NCI-H128 (cell line): Measurements from ENCODE around the gene DNAJC18.
"Not testable (repeated sequence)": the region's sequence is repeated elsewhere in the genome, so short reads cannot be mapped to it uniquely, and the experiment has no call there.

Experiments used
- DNase-seq: peaks from one replicate; lab custom pipeline; 2025; ENCODE audit not compliant: unreplicated experiment; lab: John Stamatoyannopoulos, UW

Gene DNAJC18

GRCh38 chr5:139431706-139432105 lies 7.6 kb downstream of the DNAJC18 start:
- no peak for DNase-seq

GRCh38 chr5:139430015-139430414 lies 9.3 kb downstream of the DNAJC18 start:
- no peak for DNase-seq

- no peak for DNase-seq
Measured at GRCh38 chr5:139426203-139426885, 13.0 kb downstream of the DNAJC18 start.

- no peak for DNase-seq
Measured at GRCh38 chr5:139425497-139425896, 13.8 kb downstream of the DNAJC18 start.

GRCh38 chr5:139422307-139422893 lies 16.9 kb downstream of the DNAJC18 start:
- DNase-seq: no peak

- no peak for DNase-seq
Measured at GRCh38 chr5:139419226-139420192, 19.8 kb downstream of the DNAJC18 start.

- DNase-seq: no peak
Measured at GRCh38 chr5:139418793-139419192, 20.5 kb downstream of the DNAJC18 start.

GRCh38 chr5:139417214-139417613 lies 22.1 kb downstream of the DNAJC18 start:
- no peak for DNase-seq

- no peak for DNase-seq
Measured at GRCh38 chr5:139416651-139417050, 22.7 kb downstream of the DNAJC18 start.

GRCh38 chr5:139415869-139416268 lies 23.5 kb downstream of the DNAJC18 start:
- DNase-seq: no peak

- no peak for DNase-seq
Measured at GRCh38 chr5:139415221-139415861, 24.0 kb downstream of the DNAJC18 start.

GRCh38 chr5:139414581-139415130 lies 24.7 kb downstream of the DNAJC18 start:
- no peak for DNase-seq

- no peak for DNase-seq
Measured at GRCh38 chr5:139413963-139414362, 25.4 kb downstream of the DNAJC18 start.

GRCh38 chr5:139413153-139413552 lies 26.2 kb downstream of the DNAJC18 start:
- DNase-seq: no peak

GRCh38 chr5:139410993-139411828 lies 28.1 kb downstream of the DNAJC18 start:
- no peak for DNase-seq

- no peak for DNase-seq
Measured at GRCh38 chr5:139410121-139410992, 29.0 kb downstream of the DNAJC18 start.

GRCh38 chr5:139409116-139409515 lies 30.2 kb downstream of the DNAJC18 start:
- DNase-seq: not testable (repeated sequence)

GRCh38 chr5:139408191-139408590 lies 31.1 kb downstream of the DNAJC18 start:
- no peak for DNase-seq

- no peak for DNase-seq
Measured at GRCh38 chr5:139407517-139407916, 31.8 kb downstream of the DNAJC18 start.
